Measurements from ENCODE around the gene ZNF879. TPM values are rescaled to one million over a fixed set of nuclear protein-coding genes. Genes with fewer than 3 reads are reported as not detected.
A peak's percentile ranks its signal among the peaks of the same experiment; 100 is the strongest.

Gene ZNF879
- total and polyA plus RNA-seq, 2 of the 13 experiments (the other 11 are each of a cell fraction or from before 2014, with no cell fraction given), result 0.83 to 2.8 TPM

DNA sequence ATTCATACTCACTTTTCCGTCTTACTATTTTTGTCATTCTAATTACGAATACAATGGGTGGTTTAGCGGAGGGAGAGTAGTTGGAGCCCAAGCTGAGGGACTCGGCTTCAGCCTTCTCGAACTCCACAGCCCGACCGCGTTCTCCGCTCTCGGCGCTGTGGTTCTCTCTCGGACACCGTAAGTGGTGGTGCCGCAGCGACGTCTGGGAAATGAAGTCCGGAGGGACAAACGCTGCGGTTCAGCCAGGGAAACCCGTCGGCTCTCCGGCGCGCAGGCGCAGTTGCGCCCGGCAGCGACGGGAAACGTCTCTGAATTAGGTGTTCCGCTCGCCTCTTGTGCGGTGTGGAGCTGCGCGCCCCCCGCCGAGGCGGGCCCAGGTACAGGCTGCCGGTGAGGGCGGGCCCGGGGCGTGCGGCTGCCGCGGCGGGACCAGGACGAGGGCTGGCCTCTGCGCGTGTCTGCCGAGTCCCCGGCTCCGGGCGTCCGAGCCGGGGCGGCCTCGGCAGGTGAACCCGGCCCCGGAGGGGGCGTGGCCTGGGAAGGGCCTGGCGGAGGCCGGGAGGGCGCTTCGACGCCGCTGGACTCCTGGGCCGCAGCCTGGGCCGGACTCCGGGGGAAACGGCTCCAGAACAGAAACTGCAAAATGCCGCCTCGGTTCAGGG lies at the start of gene ZNF879 (continued):
- TF ChIP-seq, protein P1, sequence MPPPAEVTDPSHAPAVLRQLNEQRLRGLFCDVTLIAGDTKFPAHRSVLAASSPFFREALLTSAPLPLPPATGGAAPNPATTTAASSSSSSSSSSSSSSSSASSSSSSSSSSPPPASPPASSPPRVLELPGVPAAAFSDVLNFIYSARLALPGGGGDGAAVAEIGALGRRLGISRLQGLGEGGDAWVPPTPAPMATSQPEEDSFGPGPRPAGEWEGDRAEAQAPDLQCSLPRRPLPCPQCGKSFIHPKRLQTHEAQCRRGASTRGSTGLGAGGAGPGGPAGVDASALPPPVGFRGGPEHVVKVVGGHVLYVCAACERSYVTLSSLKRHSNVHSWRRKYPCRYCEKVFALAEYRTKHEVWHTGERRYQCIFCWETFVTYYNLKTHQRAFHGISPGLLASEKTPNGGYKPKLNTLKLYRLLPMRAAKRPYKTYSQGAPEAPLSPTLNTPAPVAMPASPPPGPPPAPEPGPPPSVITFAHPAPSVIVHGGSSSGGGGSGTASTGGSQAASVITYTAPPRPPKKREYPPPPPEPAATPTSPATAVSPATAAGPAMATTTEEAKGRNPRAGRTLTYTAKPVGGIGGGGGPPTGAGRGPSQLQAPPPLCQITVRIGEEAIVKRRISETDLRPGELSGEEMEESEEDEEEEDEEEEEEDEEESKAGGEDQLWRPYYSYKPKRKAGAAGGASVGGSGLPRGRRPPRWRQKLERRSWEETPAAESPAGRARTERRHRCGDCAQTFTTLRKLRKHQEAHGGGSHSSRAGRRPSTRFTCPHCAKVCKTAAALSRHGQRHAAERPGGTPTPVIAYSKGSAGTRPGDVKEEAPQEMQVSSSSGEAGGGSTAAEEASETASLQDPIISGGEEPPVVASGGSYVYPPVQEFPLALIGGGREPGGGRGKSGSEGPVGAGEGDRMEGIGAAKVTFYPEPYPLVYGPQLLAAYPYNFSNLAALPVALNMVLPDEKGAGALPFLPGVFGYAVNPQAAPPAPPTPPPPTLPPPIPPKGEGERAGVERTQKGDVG (CRISPR knock-in tag; IDR thresholded peaks at IDR 0.05; ENCODE audit: borderline replicate concordance), result no peak
- TF ChIP-seq KDM4B (CRISPR knock-in tag; IDR thresholded peaks at IDR 0.05) (no peak), IRF2 (CRISPR knock-in tag; IDR thresholded peaks at IDR 0.05) (peak; percentile 79; the same call in 1 of the 2 replicates), ZNF333 (CRISPR knock-in tag; IDR thresholded peaks at IDR 0.05; ENCODE audit: borderline replicate concordance) (no peak), SMARCC2 (IDR thresholded peaks at IDR 0.05) (no peak), MZF1 (CRISPR knock-in tag; IDR thresholded peaks at IDR 0.05; ENCODE audit: borderline replicate concordance) (no peak), ZNF232 (CRISPR knock-in tag; IDR thresholded peaks at IDR 0.05; ENCODE audit: borderline replicate concordance) (no peak), HMG20A (CRISPR knock-in tag; IDR thresholded peaks at IDR 0.05; ENCODE audit: borderline replicate concordance) (no peak), ZNF781 (CRISPR knock-in tag; IDR thresholded peaks at IDR 0.05; ENCODE audit: borderline replicate concordance, not compliant biosample characterization) (no peak), RARG (CRISPR knock-in tag; IDR thresholded peaks at IDR 0.05; ENCODE audit: low read depth) (no peak), ATF7-NPFF (CRISPR knock-in tag; IDR thresholded peaks at IDR 0.05; ENCODE audit: low read depth) (no peak), ZNF766 (CRISPR knock-in tag; IDR thresholded peaks at IDR 0.05; ENCODE audit: borderline replicate concordance) (no peak), EZH2 (conservative IDR thresholded peaks at IDR 0.05; ENCODE audit: low read depth, low read length) (no peak), ZSCAN12 (CRISPR knock-in tag; IDR thresholded peaks at IDR 0.05) (no peak), ZNF407 (CRISPR knock-in tag; IDR thresholded peaks at IDR 0.05; ENCODE audit: not compliant biosample characterization) (no peak)
- TF ChIP-seq, protein P2, sequence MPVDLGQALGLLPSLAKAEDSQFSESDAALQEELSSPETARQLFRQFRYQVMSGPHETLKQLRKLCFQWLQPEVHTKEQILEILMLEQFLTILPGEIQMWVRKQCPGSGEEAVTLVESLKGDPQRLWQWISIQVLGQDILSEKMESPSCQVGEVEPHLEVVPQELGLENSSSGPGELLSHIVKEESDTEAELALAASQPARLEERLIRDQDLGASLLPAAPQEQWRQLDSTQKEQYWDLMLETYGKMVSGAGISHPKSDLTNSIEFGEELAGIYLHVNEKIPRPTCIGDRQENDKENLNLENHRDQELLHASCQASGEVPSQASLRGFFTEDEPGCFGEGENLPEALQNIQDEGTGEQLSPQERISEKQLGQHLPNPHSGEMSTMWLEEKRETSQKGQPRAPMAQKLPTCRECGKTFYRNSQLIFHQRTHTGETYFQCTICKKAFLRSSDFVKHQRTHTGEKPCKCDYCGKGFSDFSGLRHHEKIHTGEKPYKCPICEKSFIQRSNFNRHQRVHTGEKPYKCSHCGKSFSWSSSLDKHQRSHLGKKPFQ (CRISPR knock-in tag; IDR thresholded peaks at IDR 0.05; ENCODE audit: insufficient replicate concordance), result no peak
